Keratinocyte (primary cell): ENCODE data around the gene ID3.

ENCODE experiments used
- CTCF ChIP-seq, 3 experiments: IDR thresholded peaks in 1 of 3; conservative IDR thresholded peaks in 1 of 3; optimal IDR thresholded peaks in 1 of 3; 2 replicates in 2 of 3; 3 replicates in 1 of 3; pipeline versions ENCODE3 to v1.5.1; 2011; ENCODE audit warnings: low read length in 3 of 3, mild to moderate bottlenecking in 3 of 3, moderate library complexity in 2 of 3, control low read depth in 1 of 3, inconsistent platforms in 1 of 3; ENCODE audit not compliant: insufficient read depth in 2 of 3; ENCODE audit errors: extremely low read depth in 1 of 3
- EZH2 ChIP-seq: IDR thresholded peaks from one replicate; pipeline ENCODE4 v1.6.1; 2012; ENCODE audit warnings: inconsistent platforms, mild to moderate bottlenecking, low read length, moderate library complexity

GRCh38 chr1:23567629-23567995, 8.3 kb upstream of the ID3 start:
- TF ChIP-seq CTCF (optimal IDR thresholded peaks at IDR 0.05 in 1 of 3, IDR thresholded peaks at IDR 0.05 in 1 of 3, conservative IDR thresholded peaks at IDR 0.05 in 1 of 3; ENCODE audit: extremely low read depth in 1 of 3, insufficient read depth in 2 of 3, low read length in 3 of 3) (no peak), EZH2 (peak; percentile 28)
